Lower lobe of right lung (tissue), 2 donors: ENCODE data around the gene SLC2A3. TPM values are rescaled to one million over a fixed set of nuclear protein-coding genes. Genes with fewer than 3 reads are reported as not detected.
"Not testable (repeated sequence)": the region's sequence is repeated elsewhere in the genome, so short reads cannot be mapped to it uniquely, and the experiment has no call there.

Source experiments
- ATAC-seq, 2 donors: fragments of 200-7000 bp; cut with Tn5 transposase; one replicate each; pipeline ENCODE4 v1.9.1; 2020 to 2022; ENCODE audit warnings: mild to moderate bottlenecking in 2 of 2, moderate library complexity in 2 of 2
- DNase-seq: peaks from one replicate; pipeline ENCODE4 v3.0.0-alpha.2; 2020
- H3K27ac ChIP-seq: fragments of 200-600 bp; one replicate; pipeline ENCODE4 v1.8.0; 2022
- H3K27me3 ChIP-seq: fragments of 200-600 bp; one replicate; pipeline ENCODE4 v1.8.0; 2022; ENCODE audit warnings: low read depth
- H3K36me3 ChIP-seq: fragments of 200-600 bp; one replicate; pipeline ENCODE4 v1.8.0; 2022; ENCODE audit warnings: mild to moderate bottlenecking
- H3K4me1 ChIP-seq: fragments of 200-600 bp; one replicate; pipeline ENCODE4 v1.8.0; 2022
- H3K4me3 ChIP-seq: fragments of 200-600 bp; one replicate; pipeline ENCODE4 v1.8.0; 2022; ENCODE audit warnings: mild to moderate bottlenecking
- H3K9me3 ChIP-seq: fragments of 200-600 bp; one replicate; pipeline ENCODE4 v1.8.0; 2022
- CTCF ChIP-seq: fragments of 200-600 bp; IDR thresholded peaks from one replicate; pipeline ENCODE4 v1.8.0; 2022; ENCODE audit warnings: antibody characterized with exemption, mild to moderate bottlenecking
- intact Hi-C: fragments of 100-400 bp; cut with DNase I; formaldehyde crosslinking; loops from one replicate; pipeline ENCODE4 v1.11.0; 2022
- total RNA-seq: library from RNA; stranded (reverse); fragmentation: NEBNext Ultra II Directional; extraction: Animal tissue kit (Norgen Biotek cat#: 25700); gene quantifications from one replicate; pipeline ENCODE4 v1.2.1, GENCODE V29; 2021
- donor health status: DM: no; HTN: yes; CAD: no; lungs with severe emphysema.

The SLC2A3 gene
- total RNA-seq, 1 donor from 2014 or later, result 133 TPM

GRCh38 chr12:7934091-7934888 lies 1.7 kb downstream of the SLC2A3 start:
- Histone ChIP-seq H3K27me3 (no peaks in the 10 kb centered on the region), H3K27ac (peak overlapping the region; percentile 87), H3K9me3 (no peaks in the 10 kb centered on the region), H3K4me1 (peaks cover 31% of the 10 kb centered on the region), H3K36me3 (peaks cover 45% of the 10 kb centered on the region), H3K4me3 (peak overlapping the region; percentile 62)
- ATAC-seq, result peak in 1 of 2 donors; percentile 11
- no peak for DNase-seq
- intact Hi-C loops, result loop anchor here (10.0 kb wide), 1 partner anchor 61 kb away; no protein-coding TSS in a partner anchor
- TF ChIP-seq CTCF, result no peak

- intact Hi-C loops, result loop anchor here (10.0 kb wide), 1 partner anchor 62 kb away; no protein-coding TSS in a partner anchor
- Histone ChIP-seq H3K4me3 (peak overlapping the region; percentile 62), H3K27ac (peak overlapping the region; percentile 87), H3K36me3 (peaks cover 55% of the 10 kb centered on the region), H3K27me3 (no peaks in the 10 kb centered on the region), H3K9me3 (no peaks in the 10 kb centered on the region), H3K4me1 (peaks cover 39% of the 10 kb centered on the region)
- ATAC-seq, result peak; percentile 87 to 90
- peak; percentile 68 for TF ChIP-seq CTCF
- peak; percentile 66 for DNase-seq
Observed at GRCh38 chr12:7933255-7933726, 2.7 kb downstream of the SLC2A3 start.

GRCh38 chr12:7932599-7933240 lies 3.3 kb downstream of the SLC2A3 start:
- not testable (repeated sequence) for ATAC-seq, H3K27me3 ChIP-seq, DNase-seq, H3K9me3 ChIP-seq
- Histone ChIP-seq H3K27ac (peak overlapping the region; percentile 87), H3K4me3 (peak overlapping the region; percentile 62), H3K4me1 (peaks cover 39% of the 10 kb centered on the region), H3K36me3 (peaks cover 61% of the 10 kb centered on the region)
- intact Hi-C loops, result loop anchor here (10.0 kb wide), 1 partner anchor 62 kb away; no protein-coding TSS in a partner anchor

DNA sequence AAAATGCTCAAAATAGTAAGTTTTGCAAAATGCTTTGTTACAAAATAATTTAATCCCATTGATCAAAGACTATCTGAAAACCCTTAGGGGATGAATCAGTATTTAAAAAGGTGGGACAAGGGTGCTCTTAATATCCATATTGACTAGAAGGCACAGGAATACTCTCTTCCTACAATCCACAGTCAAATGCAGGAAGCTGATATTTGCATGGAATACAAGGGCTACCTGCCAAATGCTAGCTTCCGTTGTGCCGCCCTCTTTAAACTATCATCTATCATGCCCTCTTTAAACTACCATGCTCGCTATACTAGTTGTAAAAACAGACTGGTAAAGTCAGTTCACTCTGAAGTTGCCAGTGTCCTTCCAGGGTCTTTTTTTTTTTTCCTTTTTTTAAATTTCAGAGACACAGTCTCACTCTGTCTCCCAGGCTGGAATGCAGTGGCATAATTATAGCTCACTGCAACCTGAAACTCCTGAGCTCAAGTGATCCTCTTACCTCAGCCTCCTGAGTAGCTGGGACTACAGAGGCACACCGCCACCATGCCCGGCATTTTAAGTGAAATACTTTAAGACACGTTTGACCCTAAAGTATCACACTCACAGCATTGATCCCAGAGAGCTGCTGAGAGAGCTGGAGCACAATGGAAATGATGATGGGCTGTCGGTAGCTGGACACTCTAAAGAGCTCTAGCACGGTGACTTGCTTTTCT lies 6.7 kb downstream of the SLC2A3 start:
- no peak overlapping the region for H3K4me3 ChIP-seq
- peaks cover 39% of the 10 kb centered on the region for H3K4me1 ChIP-seq
- H3K36me3 ChIP-seq, result peaks cover 90% of the 10 kb centered on the region
- DNase-seq (no peak), ATAC-seq (peak; percentile 32 to 33)
- peak overlapping the region; percentile 20 for H3K27ac ChIP-seq
- H3K27me3 ChIP-seq, result no peaks in the 10 kb centered on the region
- TF ChIP-seq CTCF, result no peak
- intact Hi-C loops, result no loop called here
- no peaks in the 10 kb centered on the region for H3K9me3 ChIP-seq

DNA sequence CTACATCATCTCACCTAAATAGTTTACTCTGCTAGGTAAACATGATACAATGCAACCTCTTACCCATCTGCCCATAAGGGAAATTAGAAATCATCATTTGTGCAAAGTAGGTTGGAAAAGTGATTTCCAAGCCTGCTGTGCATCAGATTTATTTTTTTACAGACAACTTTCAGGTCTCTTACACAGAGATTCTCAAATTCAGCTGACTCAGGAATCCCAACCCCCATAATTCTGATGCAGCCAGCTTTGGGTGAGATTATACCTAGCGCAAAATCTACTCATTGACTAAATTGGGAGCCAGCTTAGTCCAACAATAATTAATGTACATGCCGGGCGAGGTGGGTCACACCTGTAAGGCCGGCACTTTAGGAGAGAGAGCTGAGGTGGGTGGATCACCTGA lies 8.5 kb downstream of the SLC2A3 start:
- no peak for DNase-seq
- peaks cover 94% of the 10 kb centered on the region for H3K36me3 ChIP-seq
- intact Hi-C loops, result no loop called here
- H3K27me3 ChIP-seq, result no peaks in the 10 kb centered on the region
- TF ChIP-seq CTCF, result no peak
- H3K4me3 ChIP-seq, result no peak overlapping the region
- H3K9me3 ChIP-seq, result no peaks in the 10 kb centered on the region
- H3K4me1 ChIP-seq, result peaks cover 22% of the 10 kb centered on the region
- H3K27ac ChIP-seq, result no peak overlapping the region
- ATAC-seq, result no peak

DNA sequence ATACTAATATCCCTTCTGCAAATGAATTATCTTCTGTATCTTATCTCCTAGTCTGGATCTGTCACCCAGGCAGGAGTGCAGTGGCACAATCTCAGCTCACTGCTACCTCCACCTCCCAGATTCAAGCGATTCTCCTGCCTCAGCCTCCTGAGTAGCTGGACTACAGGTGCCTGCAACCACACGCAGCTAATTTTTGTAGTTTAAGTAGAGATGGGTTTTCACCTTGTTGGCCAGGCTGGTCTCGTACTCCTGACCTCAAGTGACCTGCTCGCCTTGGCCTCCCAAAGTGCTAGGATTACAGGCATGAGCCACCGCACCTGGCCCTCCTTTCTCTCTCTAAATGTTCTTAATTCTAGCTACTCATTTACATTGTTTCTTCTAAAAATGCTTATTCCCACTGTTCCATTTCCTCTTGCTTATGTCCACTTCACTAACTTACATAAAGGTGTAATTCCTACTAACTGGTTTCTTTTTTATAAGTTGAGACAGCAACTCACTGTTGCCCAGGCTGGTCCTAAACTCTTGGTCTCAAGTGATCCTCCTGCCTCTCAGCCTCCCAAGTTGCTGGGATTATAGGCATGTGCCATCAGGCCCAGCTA lies 9.8 kb downstream of the SLC2A3 start:
- H3K27ac ChIP-seq, H3K4me3 ChIP-seq, H3K27me3 ChIP-seq, H3K9me3 ChIP-seq, DNase-seq, intact Hi-C loops, ATAC-seq: not testable (repeated sequence)
- Histone ChIP-seq H3K4me1 (peaks cover 20% of the 10 kb centered on the region), H3K36me3 (peaks cover 94% of the 10 kb centered on the region)
